IPS-11a (cell line): ENCODE measurements around the gene NLRC5.

ENCODE experiments used
- H3K4me3 ChIP-seq: one replicate; pipeline ENCODE4 v1.5.1; 2013; ENCODE audit warnings: low read depth, low read length, control low read depth

NLRC5 gene

GRCh38 chr16:57022445-57022844, 33.1 kb downstream of the NLRC5 start:
- H3K4me3 ChIP-seq: no peak overlapping the region

- no peak overlapping the region for H3K4me3 ChIP-seq
Observed at GRCh38 chr16:57023541-57024249, 34.3 kb downstream of the NLRC5 start.

GRCh38 chr16:57024894-57025680, 35.7 kb downstream of the NLRC5 start:
- H3K4me3 ChIP-seq: no peak overlapping the region

GRCh38 chr16:57025941-57026777, 36.8 kb downstream of the NLRC5 start:
- no peak overlapping the region for H3K4me3 ChIP-seq

GRCh38 chr16:57026778-57027062, 37.4 kb downstream of the NLRC5 start:
- no peak overlapping the region for H3K4me3 ChIP-seq

GRCh38 chr16:57027067-57027466, 37.7 kb downstream of the NLRC5 start:
- H3K4me3 ChIP-seq: no peak overlapping the region

GRCh38 chr16:57028086-57028485, 38.7 kb downstream of the NLRC5 start:
- no peak overlapping the region for H3K4me3 ChIP-seq

GRCh38 chr16:57029161-57030160, 40.1 kb downstream of the NLRC5 start:
- H3K4me3 ChIP-seq: no peak overlapping the region

- H3K4me3 ChIP-seq: no peak overlapping the region
Observed at GRCh38 chr16:57030346-57030902, 41.1 kb downstream of the NLRC5 start.

GRCh38 chr16:57031156-57031555, 41.8 kb downstream of the NLRC5 start:
- no peak overlapping the region for H3K4me3 ChIP-seq

GRCh38 chr16:57032346-57032745, 43.0 kb downstream of the NLRC5 start:
- no peak overlapping the region for H3K4me3 ChIP-seq

- no peak overlapping the region for H3K4me3 ChIP-seq
Observed at GRCh38 chr16:57032931-57033330, 43.6 kb downstream of the NLRC5 start.

- H3K4me3 ChIP-seq: no peak overlapping the region
Observed at GRCh38 chr16:57036315-57036714, 47.0 kb downstream of the NLRC5 start.

GRCh38 chr16:57036945-57037344, 47.6 kb downstream of the NLRC5 start:
- H3K4me3 ChIP-seq: no peak overlapping the region

GRCh38 chr16:57038166-57038565, 48.8 kb downstream of the NLRC5 start:
- no peak overlapping the region for H3K4me3 ChIP-seq

GRCh38 chr16:57039148-57039812, 49.9 kb downstream of the NLRC5 start:
- H3K4me3 ChIP-seq: no peak overlapping the region

- H3K4me3 ChIP-seq: no peak overlapping the region
Observed at GRCh38 chr16:57041182-57042156, 52.1 kb downstream of the NLRC5 start.
